Thyroid gland (tissue), 4 donors: Measurements from ENCODE around the gene SULT2B1. TPM values are rescaled to one million over a fixed set of nuclear protein-coding genes. Genes with fewer than 3 reads are reported as not detected.

Source experiments
- DNase-seq, 2 donors: peaks; one replicate each; pipeline ENCODE4 v3.0.0-alpha.2; 2019
- H3K27ac ChIP-seq, 3 donors: fragments of 200-600 bp; sonication (generic); 1 replicate in 2 of 3; 2 replicates in 1 of 3; pipeline ENCODE4 v1.5.1; 2016 to 2019; ENCODE audit warnings: mild to moderate bottlenecking in 1 of 3, moderate library complexity in 1 of 3
- H3K27me3 ChIP-seq: fragments of 200-600 bp; sonication (generic); one replicate; pipeline ENCODE4 v1.5.1; 2019
- H3K36me3 ChIP-seq, 2 donors: fragments of 200-600 bp; sonication (generic); one replicate each; pipeline ENCODE4 v1.5.1; 2016 to 2019
- H3K4me1 ChIP-seq, 2 donors: fragments of 200-600 bp; sonication (generic); one replicate each; pipeline ENCODE4 v1.5.1; 2017 to 2019
- H3K4me3 ChIP-seq, 3 donors: fragments of 200-600 bp; sonication (generic); replicated peaks in 1 of 3; 1 replicate in 2 of 3; 2 replicates in 1 of 3; pipeline ENCODE4 v1.5.1; 2016; ENCODE audit warnings: mild to moderate bottlenecking in 1 of 3
- H3K9me3 ChIP-seq: fragments of 200-600 bp; sonication (generic); one replicate; pipeline ENCODE4 v1.5.1; 2017
- POLR2A ChIP-seq, 2 donors: fragments of 450-650 bp; IDR thresholded peaks; one replicate each; pipeline ENCODE4 v1.6.1; 2017; ENCODE audit warnings: antibody characterized with exemption in 2 of 2, mild to moderate bottlenecking in 2 of 2, moderate library complexity in 1 of 2
- WGBS, 2 donors: methylation state at CpG; one replicate each; pipeline ENCODE4 v1.1.5; 2017; 5-methylcytosine and 5-hydroxymethylcytosine counted together
- intact Hi-C: fragments of 100-400 bp; cut with DNase I; formaldehyde crosslinking; loops from one replicate; pipeline ENCODE4 v1.15.1; 2023
- total RNA-seq, 4 donors: library from RNA; depleted of rRNA; stranded (reverse); fragments of >200 nt; gene quantifications; one replicate each; pipeline ENCODE4 v1.2.3, GENCODE V29; 2016
- TF ChIP-seq, protein P1 (sequence below), 6 experiments: fragments of 200-600 bp in 3 of 6; fragments of 450-650 bp in 3 of 6; sonication (generic) in 3 of 6; IDR thresholded peaks; one replicate each; pipeline ENCODE4 v1.5.1; 2016 to 2019; ENCODE audit warnings: antibody characterized with exemption in 6 of 6, mild to moderate bottlenecking in 2 of 6, inconsistent platforms in 1 of 6, moderate library complexity in 1 of 6

Gene SULT2B1
- total RNA-seq, 4 donors from 2014 or later: 0.54 to 0.88 (median 0.78) TPM; not detected in 1

DNA sequence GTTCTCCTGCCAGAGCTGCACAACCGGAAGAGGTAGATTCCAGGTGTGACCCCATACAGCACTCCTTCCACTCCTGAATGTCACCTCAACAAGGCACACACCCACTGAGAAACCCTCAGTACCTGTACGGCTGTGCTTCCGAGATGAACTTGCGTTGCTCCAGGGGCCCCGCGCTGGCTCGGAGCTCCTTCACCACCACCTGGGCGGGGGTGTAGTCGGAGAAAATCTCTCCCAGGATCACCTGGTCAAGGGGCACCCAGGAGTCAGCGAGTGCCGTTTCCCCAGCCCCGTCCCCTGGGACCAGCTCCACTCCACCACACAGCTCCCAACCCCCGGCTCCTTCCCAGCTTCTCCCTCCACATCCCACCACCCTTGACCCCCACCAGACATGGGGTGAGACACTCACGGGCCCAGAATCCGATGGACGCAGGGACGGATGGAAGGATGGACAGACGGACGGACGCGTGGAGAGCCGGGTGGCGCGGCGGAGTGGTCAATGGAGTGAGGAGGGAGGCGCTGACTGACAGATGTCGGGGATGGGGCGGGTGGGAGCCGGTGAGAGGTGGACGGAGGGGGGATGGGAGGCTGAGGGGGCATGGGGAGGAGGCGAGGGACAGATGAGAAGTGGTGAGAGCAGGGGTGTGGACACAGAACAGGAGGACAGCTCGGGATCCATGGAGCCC lies 43.1 kb upstream of the SULT2B1 start:
- DNase-seq: no peak
- H3K4me1 ChIP-seq: peaks cover 7 to 9% of the 10 kb centered on the region in 2 donors
- H3K27me3 ChIP-seq: no peaks in the 10 kb centered on the region
- H3K36me3 ChIP-seq: no peaks in the 10 kb centered on the region
- no peaks in the 10 kb centered on the region for H3K9me3 ChIP-seq
- no peak overlapping the region for H3K4me3 ChIP-seq
- intact Hi-C loops: loop anchor here (5.0 kb wide), 1 partner anchor 78 kb away; no protein-coding TSS in a partner anchor
- no peak overlapping the region for H3K27ac ChIP-seq
- no peak for TF ChIP-seq POLR2A (IDR thresholded peaks at IDR 0.05)
- TF ChIP-seq, protein P1, sequence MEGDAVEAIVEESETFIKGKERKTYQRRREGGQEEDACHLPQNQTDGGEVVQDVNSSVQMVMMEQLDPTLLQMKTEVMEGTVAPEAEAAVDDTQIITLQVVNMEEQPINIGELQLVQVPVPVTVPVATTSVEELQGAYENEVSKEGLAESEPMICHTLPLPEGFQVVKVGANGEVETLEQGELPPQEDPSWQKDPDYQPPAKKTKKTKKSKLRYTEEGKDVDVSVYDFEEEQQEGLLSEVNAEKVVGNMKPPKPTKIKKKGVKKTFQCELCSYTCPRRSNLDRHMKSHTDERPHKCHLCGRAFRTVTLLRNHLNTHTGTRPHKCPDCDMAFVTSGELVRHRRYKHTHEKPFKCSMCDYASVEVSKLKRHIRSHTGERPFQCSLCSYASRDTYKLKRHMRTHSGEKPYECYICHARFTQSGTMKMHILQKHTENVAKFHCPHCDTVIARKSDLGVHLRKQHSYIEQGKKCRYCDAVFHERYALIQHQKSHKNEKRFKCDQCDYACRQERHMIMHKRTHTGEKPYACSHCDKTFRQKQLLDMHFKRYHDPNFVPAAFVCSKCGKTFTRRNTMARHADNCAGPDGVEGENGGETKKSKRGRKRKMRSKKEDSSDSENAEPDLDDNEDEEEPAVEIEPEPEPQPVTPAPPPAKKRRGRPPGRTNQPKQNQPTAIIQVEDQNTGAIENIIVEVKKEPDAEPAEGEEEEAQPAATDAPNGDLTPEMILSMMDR (IDR thresholded peaks at IDR 0.05): no peak
- 78 to 80% methylated on average over 31 to 32 of the region's 32 CpGs for WGBS, 2 donors

DNA sequence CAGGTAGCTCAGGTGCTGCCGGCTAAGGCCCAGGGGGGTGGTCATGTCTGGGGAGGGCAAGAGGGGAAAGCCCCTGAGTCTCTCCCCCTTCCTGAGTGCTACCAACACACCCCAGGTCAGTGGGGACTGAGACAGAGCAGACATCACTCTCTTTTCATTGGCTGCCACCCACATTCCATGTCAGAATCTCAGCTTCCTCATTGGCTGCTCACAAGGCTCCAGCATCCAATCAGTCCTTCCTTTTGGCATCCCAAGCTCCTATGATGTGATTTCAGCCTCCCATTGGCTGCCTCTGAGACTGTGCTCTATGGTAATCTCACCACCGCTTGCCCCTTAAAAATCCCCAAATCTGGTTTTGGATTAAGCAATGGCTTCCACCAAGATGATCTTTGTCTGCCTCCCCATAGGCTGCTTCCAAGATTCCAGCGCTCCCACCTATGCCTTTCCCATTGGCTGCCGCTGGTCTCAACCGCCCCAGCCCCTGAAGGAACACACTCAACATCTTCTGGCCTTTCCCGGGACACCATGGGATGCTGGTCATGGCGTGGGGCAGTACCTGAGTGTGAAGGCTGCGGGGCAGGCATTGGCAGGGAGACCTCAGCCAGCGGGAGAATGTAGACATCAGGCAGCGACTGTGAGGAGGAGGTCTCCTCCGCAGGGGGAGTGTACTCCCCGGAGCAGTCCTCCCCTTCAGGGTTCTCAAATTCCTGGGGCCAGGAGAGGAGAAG lies 42.3 kb upstream of the SULT2B1 start:
- H3K4me3 ChIP-seq: no peak overlapping the region
- peaks cover 7 to 9% of the 10 kb centered on the region in 2 donors for H3K4me1 ChIP-seq
- whole genome bisulfite sequencing, 2 donors: 76 to 79% methylated on average over 12 of the region's 12 CpGs
- no peaks in the 10 kb centered on the region for H3K36me3 ChIP-seq
- H3K27ac ChIP-seq: no peak overlapping the region
- no peak for TF ChIP-seq POLR2A (IDR thresholded peaks at IDR 0.05)
- TF ChIP-seq, protein P1 (IDR thresholded peaks at IDR 0.05): no peak
- intact Hi-C loops: loop anchor here (5.0 kb wide), 1 partner anchor 78 kb away; no protein-coding TSS in a partner anchor
- H3K9me3 ChIP-seq: no peaks in the 10 kb centered on the region
- no peaks in the 10 kb centered on the region for H3K27me3 ChIP-seq
- no peak for DNase-seq

DNA sequence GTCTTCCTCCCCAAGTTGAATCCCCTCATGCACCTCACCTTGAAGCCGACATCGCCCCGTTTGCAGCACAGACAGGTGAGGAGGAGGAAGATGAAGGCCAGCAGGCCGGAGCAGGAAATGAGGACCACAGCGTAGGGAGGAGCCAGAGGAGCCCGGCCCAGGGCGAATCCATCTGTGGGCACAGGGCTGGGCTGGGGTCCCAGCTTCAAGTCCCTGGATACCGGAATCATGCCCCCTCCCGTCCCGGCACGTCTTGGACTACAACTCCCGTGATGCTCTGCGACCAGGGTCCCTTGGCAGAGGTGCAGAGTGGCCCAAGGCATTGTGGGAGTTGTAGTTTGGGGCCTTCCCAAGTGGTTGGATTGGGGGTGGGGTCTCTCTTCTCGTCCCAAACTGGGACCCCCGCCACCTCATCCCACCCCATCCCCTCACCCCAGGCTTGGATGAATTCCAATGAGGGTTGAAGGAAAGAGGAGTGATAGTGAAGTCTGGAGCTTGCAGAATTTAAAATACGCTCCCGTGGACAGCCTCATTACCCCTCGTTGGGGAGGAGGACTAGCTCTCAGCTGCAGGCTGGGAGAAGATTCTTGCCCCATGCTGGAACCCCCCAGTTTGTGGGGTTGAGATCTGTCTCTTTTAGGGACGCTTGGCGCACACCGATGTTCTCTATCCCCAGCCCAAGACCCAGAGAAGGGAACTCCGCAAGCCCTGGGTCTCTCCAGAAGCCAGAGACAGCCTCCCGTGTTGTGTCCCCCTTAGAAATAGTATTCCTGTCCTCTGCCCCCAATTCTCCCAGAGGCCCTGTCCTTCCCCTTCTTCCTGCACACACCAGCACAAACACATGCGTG lies 41.3 kb upstream of the SULT2B1 start:
- peak; percentile 64 to 70 for DNase-seq
- no peak overlapping the region for H3K27ac ChIP-seq
- no peaks in the 10 kb centered on the region for H3K36me3 ChIP-seq
- no peaks in the 10 kb centered on the region for H3K27me3 ChIP-seq
- TF ChIP-seq, protein P1 (IDR thresholded peaks at IDR 0.05): no peak
- no peak for TF ChIP-seq POLR2A (IDR thresholded peaks at IDR 0.05)
- no peaks in the 10 kb centered on the region for H3K9me3 ChIP-seq
- WGBS, 2 donors: 10 to 16% methylated on average over 19 to 24 of the region's 24 CpGs
- H3K4me3 ChIP-seq: peak overlapping the region in 1 of 3 donors; percentile 5
- H3K4me1 ChIP-seq: peaks cover 7 to 9% of the 10 kb centered on the region in 2 donors
- intact Hi-C loops: no loop called here

DNA sequence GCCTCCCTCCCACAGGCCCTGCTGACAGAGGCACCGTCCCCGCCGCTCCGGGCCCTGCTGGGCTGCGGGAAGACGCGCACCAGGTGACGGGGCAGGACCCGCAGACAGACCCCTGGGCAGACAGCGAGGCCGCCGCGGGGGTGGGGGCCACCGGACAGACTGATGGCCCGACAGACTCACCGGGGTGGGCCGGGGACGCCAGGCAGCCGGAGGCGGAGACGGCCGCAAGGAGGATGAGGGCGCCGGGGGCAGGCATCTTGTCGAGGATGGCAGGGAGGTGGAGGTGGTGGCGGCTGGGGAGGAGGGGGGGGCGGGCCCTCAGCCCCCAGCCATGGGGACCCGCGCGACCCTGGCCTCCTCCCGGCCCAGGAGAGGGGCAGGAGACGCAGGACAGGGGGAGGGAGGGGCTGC lies 40.6 kb upstream of the SULT2B1 start:
- intact Hi-C loops: no loop called here

More for the DNA sequence above, 40.6 kb upstream of the SULT2B1 start:
- no peak for TF ChIP-seq POLR2A (IDR thresholded peaks at IDR 0.05)
- TF ChIP-seq, protein P1 (IDR thresholded peaks at IDR 0.05): no peak
- DNase-seq: no peak
- Histone ChIP-seq H3K9me3 (no peaks in the 10 kb centered on the region), H3K4me1 (peaks cover 7 to 9% of the 10 kb centered on the region in 2 donors), H3K27ac (no peak overlapping the region), H3K4me3 (peak overlapping the region in 1 of 3 donors; percentile 5), H3K27me3 (no peaks in the 10 kb centered on the region), H3K36me3 (no peaks in the 10 kb centered on the region)
- whole genome bisulfite sequencing, 2 donors: 0 to 2% methylated on average over 4 to 19 of the region's 32 CpGs
